Endometrial microvascular endothelial cells (primary cell): ENCODE results near the gene RETREG1. TPM values are rescaled to one million over a fixed set of nuclear protein-coding genes. Genes with fewer than 3 reads are reported as not detected.
"Not testable (repeated sequence)": the region's sequence is repeated elsewhere in the genome, so short reads cannot be mapped to it uniquely, and the experiment has no call there.

ENCODE experiments used
- in situ Hi-C: cut with HindIII; loops from 2 replicates; pipeline ENCODE4 v1.10.0; 2017; ENCODE audit warnings: low sequenced_read_pairs, low pct_unique_long_range_greater_than_20kb; ENCODE audit errors: inconsistent ontology term
- total RNA-seq: library from RNA; depleted of rRNA; stranded (reverse); fragments of >200 nt; gene quantifications from one replicate; pipeline ENCODE4 v1.2.3, GENCODE V29; 2015; ENCODE audit errors: inconsistent ontology term

The RETREG1 gene
- total RNA-seq, 1 donor from 2014 or later = not detected

DNA sequence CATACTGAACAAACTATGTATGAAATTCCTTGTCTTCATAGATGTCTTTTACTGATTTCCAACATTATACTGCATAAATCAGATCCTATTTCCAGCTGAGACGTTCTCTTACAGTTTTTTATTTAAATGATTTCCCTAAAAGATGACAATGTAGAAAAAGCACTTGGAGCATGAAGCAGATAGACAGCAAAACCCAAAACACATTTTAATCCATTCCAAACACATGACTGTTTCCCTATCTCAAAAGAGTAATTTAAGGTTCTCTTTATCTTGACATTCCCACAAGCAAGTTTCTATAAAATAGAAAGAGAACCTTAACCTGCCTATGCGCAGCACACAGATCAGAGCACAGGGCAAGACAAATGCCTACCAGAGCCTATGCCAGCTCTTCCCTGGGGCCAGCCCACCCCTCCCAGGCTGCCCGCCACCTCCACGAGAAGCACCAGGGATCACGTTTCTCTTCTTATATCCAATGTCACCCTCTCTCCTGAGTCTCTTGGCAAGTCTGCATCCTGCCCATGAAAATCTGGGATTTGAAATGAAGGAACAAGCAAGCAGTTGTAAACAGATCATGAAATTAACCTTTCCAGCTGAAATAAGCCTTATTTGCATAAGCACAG, 52.4 kb downstream of the RETREG1 start:
- in situ Hi-C loops = no loop called here

GRCh38 chr5:16563686-16564085, 53.1 kb downstream of the RETREG1 start:
- in situ Hi-C loops = no loop called here

DNA sequence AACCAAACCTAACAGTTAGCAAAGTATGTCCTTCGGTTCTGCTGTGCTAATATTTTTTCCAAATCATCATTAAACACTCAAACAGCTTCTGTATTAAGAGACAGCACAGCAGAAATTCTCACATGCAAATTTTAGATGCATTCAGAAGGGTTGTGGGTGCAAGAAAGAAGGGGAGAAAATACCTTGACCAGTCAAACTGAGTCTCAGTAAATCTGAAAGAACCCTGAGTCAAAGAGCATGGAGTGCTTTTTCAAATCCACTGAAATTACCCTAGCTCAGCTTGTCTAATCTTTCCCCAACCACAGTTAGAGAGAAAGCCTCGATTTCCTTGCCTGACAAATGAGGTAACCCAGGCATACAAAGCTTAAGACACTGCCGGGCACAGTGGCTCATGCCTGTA, 55.1 kb downstream of the RETREG1 start:
- in situ Hi-C loops = no loop called here

GRCh38 chr5:16559702-16560101, 57.1 kb downstream of the RETREG1 start:
- in situ Hi-C loops = no loop called here

DNA sequence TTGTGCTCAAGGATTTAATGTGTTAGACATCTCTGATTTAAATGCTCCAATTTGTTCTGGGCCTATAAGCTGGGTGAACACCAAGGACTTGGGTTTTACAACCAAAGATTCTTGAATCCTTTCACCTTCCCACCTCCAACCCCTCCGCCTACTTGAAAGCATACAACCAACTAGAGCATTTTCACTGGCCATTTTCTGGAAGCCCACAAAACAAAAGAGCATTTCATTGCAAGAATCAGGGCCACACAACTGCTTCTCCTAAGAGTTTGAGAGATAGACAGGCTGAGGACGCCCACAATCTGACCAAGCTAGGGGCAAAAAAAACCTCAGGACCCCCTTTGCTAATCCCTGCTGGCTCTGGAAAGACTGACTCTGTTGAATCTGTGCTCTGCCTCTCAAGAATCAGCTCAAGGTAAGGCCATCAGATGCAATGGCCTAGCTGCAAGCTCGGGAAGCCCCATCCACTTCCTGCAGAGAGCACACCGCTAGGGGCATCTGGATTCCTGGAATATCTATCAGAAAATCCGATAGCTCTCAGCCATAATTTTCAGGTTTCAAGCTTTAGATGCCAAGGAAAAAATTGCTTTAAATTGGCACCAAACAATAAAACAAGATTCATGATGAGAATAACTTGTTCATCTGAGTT, 57.7 kb downstream of the RETREG1 start:
- in situ Hi-C loops = no loop called here

DNA sequence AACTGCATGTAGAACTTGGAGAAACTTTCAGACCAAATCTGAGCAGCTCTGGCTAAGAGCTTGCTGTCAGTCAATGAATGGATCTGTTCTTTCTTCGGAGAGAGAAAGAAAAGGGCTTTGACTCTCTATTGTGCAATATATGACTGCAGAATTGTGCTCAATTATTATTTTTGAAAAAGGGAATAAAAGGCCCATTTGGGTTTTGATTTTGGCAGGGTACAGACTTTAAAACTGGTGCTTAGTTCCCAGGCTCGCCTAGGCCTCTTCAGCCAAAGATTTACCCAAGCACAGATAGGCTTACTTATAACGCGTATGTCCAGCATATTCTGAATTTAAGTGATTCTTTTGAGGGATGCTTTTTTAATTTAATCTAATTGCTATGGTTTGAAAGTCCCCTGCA, 59.3 kb downstream of the RETREG1 start:
- in situ Hi-C loops = no loop called here

DNA sequence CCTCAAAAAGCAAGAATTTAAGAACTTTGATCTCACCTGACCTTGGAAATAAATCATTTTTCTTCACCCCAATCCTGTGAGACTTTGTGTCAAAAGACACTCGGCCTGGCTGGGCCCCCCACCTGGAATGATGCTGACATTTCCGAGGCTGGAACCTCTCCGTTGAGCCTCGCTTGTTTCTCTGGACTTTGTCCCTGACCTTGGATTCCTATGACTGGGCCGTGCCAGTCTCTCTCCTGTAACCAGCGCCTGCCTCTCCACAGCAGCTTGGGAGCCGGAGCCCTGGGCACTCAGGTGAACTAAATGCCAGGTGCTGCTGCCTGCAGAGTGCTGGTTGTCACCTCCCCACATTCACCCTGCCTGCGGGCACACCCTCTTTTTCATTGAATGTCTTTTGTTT, 62.7 kb downstream of the RETREG1 start:
- in situ Hi-C loops = no loop called here

- in situ Hi-C loops = no loop called here
Measured at GRCh38 chr5:16552666-16553343, 64.0 kb downstream of the RETREG1 start.

- in situ Hi-C loops = no loop called here
Measured at GRCh38 chr5:16551628-16552027, 65.2 kb downstream of the RETREG1 start.

GRCh38 chr5:16550316-16550952, 66.4 kb downstream of the RETREG1 start:
- in situ Hi-C loops = no loop called here

- in situ Hi-C loops = no loop called here
Measured at GRCh38 chr5:16549491-16550206, 67.1 kb downstream of the RETREG1 start.

DNA sequence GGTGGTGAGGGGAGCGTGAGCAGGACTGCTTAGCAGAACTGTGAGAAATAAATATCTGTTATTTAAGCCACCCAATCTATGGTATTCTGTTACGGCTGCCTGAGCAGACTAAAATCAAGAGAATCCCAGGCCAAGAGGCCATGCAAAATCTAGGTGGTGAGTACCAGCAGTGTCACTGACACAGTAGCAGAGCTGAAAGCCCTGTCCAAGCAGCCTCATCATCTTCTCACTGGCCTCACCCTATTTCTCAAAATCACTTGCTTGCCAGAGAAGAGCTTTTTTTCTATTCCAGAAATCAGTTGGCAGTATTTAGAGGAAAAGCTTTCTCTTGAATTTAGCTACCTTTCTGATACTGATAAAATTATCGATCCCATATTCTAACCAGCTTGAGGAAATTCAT, 68.0 kb downstream of the RETREG1 start:
- in situ Hi-C loops = no loop called here

DNA sequence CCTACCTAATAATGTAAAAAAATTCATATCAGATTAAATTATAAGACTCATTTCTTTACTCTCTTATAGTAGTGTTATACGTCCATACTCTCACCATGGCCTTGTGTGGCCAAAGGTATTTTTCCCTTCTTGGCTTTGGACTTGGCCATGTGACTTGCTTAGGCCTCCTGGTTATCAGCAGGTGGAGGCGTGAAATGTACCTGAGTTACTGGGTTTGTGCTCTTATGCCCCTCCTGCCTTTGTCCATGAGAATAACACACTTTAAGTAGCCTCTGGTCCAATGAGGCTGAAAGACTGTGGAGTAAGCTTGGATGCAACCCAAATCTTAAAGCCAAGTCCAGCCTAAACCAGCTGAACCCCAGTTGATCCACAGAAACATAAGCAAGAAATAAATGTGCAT, 68.7 kb downstream of the RETREG1 start:
- in situ Hi-C loops = no loop called here

DNA sequence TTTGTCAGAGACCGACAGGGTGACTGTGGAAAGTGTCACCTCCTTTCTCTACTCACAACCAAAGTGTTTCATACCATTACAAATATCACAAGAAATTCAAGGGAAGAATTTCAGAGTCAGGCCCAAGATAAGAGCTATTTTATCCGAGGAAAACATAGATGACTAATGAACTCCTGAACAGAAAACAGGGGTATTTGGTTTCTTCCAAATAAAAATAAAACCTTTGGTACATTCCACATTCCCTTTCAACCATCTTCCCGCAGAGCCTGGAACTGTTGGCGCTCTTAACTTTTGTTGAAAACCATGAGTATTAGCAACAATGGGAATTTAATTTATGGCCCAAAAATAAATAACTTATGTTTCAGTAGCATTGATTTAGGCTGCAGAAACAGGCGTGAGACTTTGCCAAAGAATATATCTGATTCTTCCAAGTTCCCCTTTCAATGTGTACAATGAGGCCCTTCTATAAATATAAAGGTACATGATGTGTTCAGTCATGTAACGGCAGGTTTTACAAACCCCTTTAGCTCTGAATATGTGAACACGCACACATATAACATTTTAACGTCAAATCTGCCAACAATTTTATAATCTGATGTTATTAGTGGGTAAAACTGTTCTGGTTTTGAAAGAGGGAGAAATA, 69.5 kb downstream of the RETREG1 start:
- in situ Hi-C loops = no loop called here

GRCh38 chr5:16546732-16547131, 70.1 kb downstream of the RETREG1 start:
- in situ Hi-C loops = no loop called here

DNA sequence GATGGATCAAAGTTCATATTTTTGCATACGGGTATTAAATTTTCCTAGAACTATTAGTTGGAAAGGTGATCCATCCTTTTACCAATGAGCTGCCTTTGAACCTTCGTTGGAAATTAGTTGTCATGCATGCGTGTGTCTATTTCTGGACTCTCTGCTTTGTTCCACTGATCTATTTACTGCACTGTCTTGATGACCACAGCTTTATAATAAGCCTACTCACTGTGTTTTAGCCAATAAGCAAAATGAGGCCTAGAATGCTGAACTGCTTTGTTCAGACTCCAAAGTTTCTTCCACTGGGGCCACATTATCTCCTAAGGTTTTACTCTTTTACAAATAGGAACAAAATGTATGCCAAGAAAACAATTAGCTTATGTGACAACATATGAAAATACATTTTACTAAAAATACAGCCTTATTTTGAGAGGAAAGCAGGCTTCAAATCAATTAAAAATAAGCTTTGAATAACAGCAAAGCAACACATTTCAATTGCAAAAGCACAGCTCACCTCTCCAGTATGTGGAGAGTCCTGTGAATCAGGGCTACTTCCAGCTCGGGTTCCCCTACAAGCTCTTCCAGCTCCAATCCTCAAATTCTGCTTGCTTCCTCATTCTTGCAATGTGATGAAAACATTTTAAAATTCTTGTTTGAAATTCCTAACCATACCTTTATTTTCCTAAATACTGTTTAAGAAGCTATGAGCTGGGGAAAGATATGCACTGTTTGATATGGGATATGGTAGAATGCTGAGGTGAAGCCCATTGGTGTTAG, 72.0 kb downstream of the RETREG1 start:
- in situ Hi-C loops = no loop called here

GRCh38 chr5:16543206-16543605, 73.6 kb downstream of the RETREG1 start:
- in situ Hi-C loops = not testable (repeated sequence)

DNA sequence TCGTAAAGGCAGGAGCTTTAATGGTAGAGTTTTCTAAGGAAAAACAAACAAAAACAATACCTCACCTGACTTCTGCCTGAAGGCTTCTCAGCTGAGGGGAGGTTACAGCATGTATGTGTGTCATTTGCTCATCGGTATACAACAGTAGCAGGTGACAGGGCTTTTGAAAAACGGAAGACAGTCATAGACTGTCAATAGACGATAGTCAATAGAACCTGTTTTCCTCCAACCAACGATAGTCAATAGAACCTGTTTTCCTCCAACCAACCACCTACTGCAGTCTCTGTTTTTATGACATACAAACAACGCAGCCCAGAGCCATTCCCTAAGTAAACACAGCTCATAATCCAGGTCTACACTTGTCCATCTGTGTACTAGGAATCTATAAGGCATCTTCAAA, 74.6 kb downstream of the RETREG1 start:
- in situ Hi-C loops = no loop called here
